Liver (tissue), 9 donors: ENCODE results near the gene TMTC2. TPM values are rescaled to one million over a fixed set of nuclear protein-coding genes. Genes with fewer than 3 reads are reported as not detected.

Experiments
- DNase-seq: peaks from one replicate; pipeline ENCODE4 v3.0.0-alpha.2; 2017; ENCODE audit warnings: low spot score
- H3K27ac ChIP-seq, 2 donors: one replicate each; pipeline ENCODE4 v1.7.0; 2013; ENCODE audit warnings: inconsistent platforms in 2 of 2, low read length in 2 of 2, control low read depth in 1 of 2, low read depth in 1 of 2, mild to moderate bottlenecking in 1 of 2
- H3K27me3 ChIP-seq, 4 donors: one replicate each; pipeline versions ENCODE4 v1.6.1 to v1.7.0; 2013; ENCODE audit warnings: low read length in 3 of 4, inconsistent platforms in 1 of 4, mild to moderate bottlenecking in 1 of 4, moderate library complexity in 1 of 4; ENCODE audit not compliant: control insufficient read depth in 4 of 4, insufficient read depth in 4 of 4
- H3K36me3 ChIP-seq, 4 donors: one replicate each; pipeline versions ENCODE4 v1.6.1 to v1.7.0; 2013; ENCODE audit warnings: low read length in 3 of 4, mild to moderate bottlenecking in 3 of 4, low read depth in 1 of 4, moderate library complexity in 1 of 4; ENCODE audit not compliant: control insufficient read depth in 4 of 4, insufficient read depth in 3 of 4
- H3K4me1 ChIP-seq, 4 donors: one replicate each; pipeline versions ENCODE4 v1.6.1 to v1.7.0; 2013; ENCODE audit warnings: low read length in 3 of 4, mild to moderate bottlenecking in 3 of 4, moderate library complexity in 1 of 4; ENCODE audit not compliant: control insufficient read depth in 4 of 4, insufficient read depth in 4 of 4
- H3K4me3 ChIP-seq, 3 donors: one replicate each; pipeline versions ENCODE4 v1.6.1 to v1.7.0; 2013; ENCODE audit warnings: low read length in 3 of 3, control low read depth in 1 of 3, low read depth in 1 of 3, mild to moderate bottlenecking in 1 of 3
- H3K9ac ChIP-seq, 2 donors: one replicate each; pipeline ENCODE4 v1.7.0; 2013; ENCODE audit warnings: low read length in 2 of 2, mild to moderate bottlenecking in 2 of 2, moderate library complexity in 2 of 2, control low read depth in 1 of 2, low read depth in 1 of 2
- H3K9me3 ChIP-seq, 4 donors: one replicate each; pipeline versions ENCODE4 v1.6.1 to v1.7.0; 2013; ENCODE audit warnings: low read length in 3 of 4; ENCODE audit not compliant: control insufficient read depth in 4 of 4
- EGR1 ChIP-seq, 2 donors: IDR thresholded peaks; 2 replicates each; pipeline ENCODE4 v1.6.1; 2016 to 2018; ENCODE audit warnings: antibody characterized with exemption in 2 of 2, low read depth in 2 of 2
- GABPA ChIP-seq, 2 donors: IDR thresholded peaks in 1 of 2; conservative IDR thresholded peaks in 1 of 2; 2 replicates each; pipeline ENCODE4 v1.6.1; 2016; ENCODE audit warnings: antibody characterized with exemption in 2 of 2, mild to moderate bottlenecking in 1 of 2, moderate library complexity in 1 of 2
- HNF4A ChIP-seq, 2 donors: conservative IDR thresholded peaks; 2 replicates each; pipeline ENCODE4 v1.6.1; 2016; ENCODE audit warnings: antibody characterized with exemption in 2 of 2, mild to moderate bottlenecking in 2 of 2
- HNF4G ChIP-seq: IDR thresholded peaks from 2 replicates; pipeline ENCODE4 v1.6.1; 2016; ENCODE audit warnings: antibody characterized with exemption
- NR2F2 ChIP-seq: IDR thresholded peaks from 2 replicates; pipeline ENCODE4 v1.6.1; 2016; ENCODE audit warnings: antibody characterized with exemption
- RAD21 ChIP-seq, 2 donors: IDR thresholded peaks; 2 replicates each; pipeline ENCODE4 v1.6.1; 2016; ENCODE audit warnings: antibody characterized with exemption in 2 of 2, mild to moderate bottlenecking in 2 of 2
- RXRA ChIP-seq, 2 donors: IDR thresholded peaks; 2 replicates each; pipeline ENCODE4 v1.6.1; 2017 to 2018; ENCODE audit warnings: antibody characterized with exemption in 2 of 2, mild to moderate bottlenecking in 1 of 2
- SP1 ChIP-seq: IDR thresholded peaks from 2 replicates; pipeline ENCODE4 v1.6.1; 2018; ENCODE audit warnings: antibody characterized with exemption, mild to moderate bottlenecking
- YY1 ChIP-seq: IDR thresholded peaks from 2 replicates; pipeline ENCODE4 v1.6.1; 2016; ENCODE audit warnings: antibody characterized with exemption, mild to moderate bottlenecking
- WGBS: extraction: QIAGEN DNeasy Blood & Tissue Kit; methylation state at CpG from one replicate; pipeline ENCODE4 v1.1.7; 2013; 5-methylcytosine and 5-hydroxymethylcytosine counted together
- polyA plus RNA-seq, 2 donors: library from polyadenylated mRNA; stranded (reverse) in 1 of 2; unstranded in 1 of 2; fragments of 200-250 nt in 1 of 2; fragments of >200 nt in 1 of 2; fragmentation: Nextera tagmentation in 1 of 2; extraction: Ambion mirVana in 1 of 2; gene quantifications; one replicate each; pipeline versions ENCODE4 v1.2.1 to v1.2.3, GENCODE V29; 2013 to 2015
- total RNA-seq, 2 donors: library from RNA; depleted of rRNA; stranded (reverse); fragments of >200 nt; gene quantifications; one replicate each; pipeline ENCODE4 v1.2.3, GENCODE V29; 2014
- TF ChIP-seq, protein P1 (sequence below): IDR thresholded peaks from 2 replicates; pipeline ENCODE4 v1.6.1; 2016; ENCODE audit warnings: antibody characterized with exemption
- TF ChIP-seq, protein P2 (sequence below): IDR thresholded peaks from 2 replicates; pipeline ENCODE4 v1.6.1; 2016; ENCODE audit warnings: antibody characterized with exemption, mild to moderate bottlenecking
- TF ChIP-seq, protein P3 (sequence below): fragments of 150-350 bp; IDR thresholded peaks from 2 replicates; pipeline ENCODE4 v1.5.1; 2017; ENCODE audit warnings: improper control_type of control experiment, low read depth, low read length; ENCODE audit not compliant: missing input control
- TF ChIP-seq, protein P4 (sequence below): IDR thresholded peaks from 2 replicates; pipeline ENCODE4 v1.6.1; 2016; ENCODE audit warnings: antibody characterized with exemption
- TF ChIP-seq, protein P5 (sequence below): IDR thresholded peaks from 2 replicates; pipeline ENCODE4 v1.6.1; 2016; ENCODE audit warnings: antibody characterized with exemption
- donor health status: healthy.
- donor health status: healthy.
- donor health status: healthy.
- donor health status: healthy.
- donor health status: healthy.

Gene TMTC2
- total and polyA plus RNA-seq, 4 donors = 0.36 to 3.0 (median 0.61) TPM

DNA sequence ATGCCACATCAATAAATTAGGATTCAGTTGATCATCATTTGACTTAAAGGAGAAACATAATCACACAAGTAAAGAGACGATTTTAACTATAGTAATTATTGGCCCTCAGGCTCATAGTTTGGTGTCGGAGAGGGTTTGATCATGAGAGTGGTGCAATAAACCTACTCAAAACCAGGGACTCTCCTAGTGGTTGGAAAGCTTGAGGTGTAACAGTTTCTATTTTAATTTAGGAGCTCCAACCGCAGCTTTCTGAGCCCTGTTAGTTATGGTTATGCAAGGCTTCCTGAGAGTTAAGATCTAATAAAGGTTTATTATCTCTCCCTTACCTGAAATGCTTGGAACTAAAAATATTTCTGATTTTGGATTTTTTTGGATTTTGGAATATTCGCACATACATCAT is 36.4 kb downstream of the TMTC2 start:
- Histone ChIP-seq H3K27me3 (no peaks in the 10 kb centered on the region), H3K9me3 (no peaks in the 10 kb centered on the region), H3K9ac (no peak overlapping the region), H3K36me3 (no peaks in the 10 kb centered on the region), H3K4me1 (no peaks in the 10 kb centered on the region), H3K27ac (no peak overlapping the region), H3K4me3 (no peak overlapping the region)
- no peak for DNase-seq
- WGBS = 94% methylated on average over 4 of the region's 4 CpGs
- no peak for TF ChIP-seq RAD21 (IDR thresholded peaks at IDR 0.05)
- TF ChIP-seq, protein P1, sequence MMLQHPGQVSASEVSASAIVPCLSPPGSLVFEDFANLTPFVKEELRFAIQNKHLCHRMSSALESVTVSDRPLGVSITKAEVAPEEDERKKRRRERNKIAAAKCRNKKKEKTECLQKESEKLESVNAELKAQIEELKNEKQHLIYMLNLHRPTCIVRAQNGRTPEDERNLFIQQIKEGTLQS = no peak
- TF ChIP-seq RXRA (IDR thresholded peaks at IDR 0.05) = no peak
- TF ChIP-seq EGR1 (IDR thresholded peaks at IDR 0.05; ENCODE audit: low read depth in 2 of 2) = no peak
- TF ChIP-seq HNF4A (conservative IDR thresholded peaks at IDR 0.05) = no peak
- no peak for TF ChIP-seq SP1
- TF ChIP-seq, protein P2, sequence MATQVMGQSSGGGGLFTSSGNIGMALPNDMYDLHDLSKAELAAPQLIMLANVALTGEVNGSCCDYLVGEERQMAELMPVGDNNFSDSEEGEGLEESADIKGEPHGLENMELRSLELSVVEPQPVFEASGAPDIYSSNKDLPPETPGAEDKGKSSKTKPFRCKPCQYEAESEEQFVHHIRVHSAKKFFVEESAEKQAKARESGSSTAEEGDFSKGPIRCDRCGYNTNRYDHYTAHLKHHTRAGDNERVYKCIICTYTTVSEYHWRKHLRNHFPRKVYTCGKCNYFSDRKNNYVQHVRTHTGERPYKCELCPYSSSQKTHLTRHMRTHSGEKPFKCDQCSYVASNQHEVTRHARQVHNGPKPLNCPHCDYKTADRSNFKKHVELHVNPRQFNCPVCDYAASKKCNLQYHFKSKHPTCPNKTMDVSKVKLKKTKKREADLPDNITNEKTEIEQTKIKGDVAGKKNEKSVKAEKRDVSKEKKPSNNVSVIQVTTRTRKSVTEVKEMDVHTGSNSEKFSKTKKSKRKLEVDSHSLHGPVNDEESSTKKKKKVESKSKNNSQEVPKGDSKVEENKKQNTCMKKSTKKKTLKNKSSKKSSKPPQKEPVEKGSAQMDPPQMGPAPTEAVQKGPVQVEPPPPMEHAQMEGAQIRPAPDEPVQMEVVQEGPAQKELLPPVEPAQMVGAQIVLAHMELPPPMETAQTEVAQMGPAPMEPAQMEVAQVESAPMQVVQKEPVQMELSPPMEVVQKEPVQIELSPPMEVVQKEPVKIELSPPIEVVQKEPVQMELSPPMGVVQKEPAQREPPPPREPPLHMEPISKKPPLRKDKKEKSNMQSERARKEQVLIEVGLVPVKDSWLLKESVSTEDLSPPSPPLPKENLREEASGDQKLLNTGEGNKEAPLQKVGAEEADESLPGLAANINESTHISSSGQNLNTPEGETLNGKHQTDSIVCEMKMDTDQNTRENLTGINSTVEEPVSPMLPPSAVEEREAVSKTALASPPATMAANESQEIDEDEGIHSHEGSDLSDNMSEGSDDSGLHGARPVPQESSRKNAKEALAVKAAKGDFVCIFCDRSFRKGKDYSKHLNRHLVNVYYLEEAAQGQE = no peak
- TF ChIP-seq, protein P3, sequence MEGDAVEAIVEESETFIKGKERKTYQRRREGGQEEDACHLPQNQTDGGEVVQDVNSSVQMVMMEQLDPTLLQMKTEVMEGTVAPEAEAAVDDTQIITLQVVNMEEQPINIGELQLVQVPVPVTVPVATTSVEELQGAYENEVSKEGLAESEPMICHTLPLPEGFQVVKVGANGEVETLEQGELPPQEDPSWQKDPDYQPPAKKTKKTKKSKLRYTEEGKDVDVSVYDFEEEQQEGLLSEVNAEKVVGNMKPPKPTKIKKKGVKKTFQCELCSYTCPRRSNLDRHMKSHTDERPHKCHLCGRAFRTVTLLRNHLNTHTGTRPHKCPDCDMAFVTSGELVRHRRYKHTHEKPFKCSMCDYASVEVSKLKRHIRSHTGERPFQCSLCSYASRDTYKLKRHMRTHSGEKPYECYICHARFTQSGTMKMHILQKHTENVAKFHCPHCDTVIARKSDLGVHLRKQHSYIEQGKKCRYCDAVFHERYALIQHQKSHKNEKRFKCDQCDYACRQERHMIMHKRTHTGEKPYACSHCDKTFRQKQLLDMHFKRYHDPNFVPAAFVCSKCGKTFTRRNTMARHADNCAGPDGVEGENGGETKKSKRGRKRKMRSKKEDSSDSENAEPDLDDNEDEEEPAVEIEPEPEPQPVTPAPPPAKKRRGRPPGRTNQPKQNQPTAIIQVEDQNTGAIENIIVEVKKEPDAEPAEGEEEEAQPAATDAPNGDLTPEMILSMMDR = no peak
- TF ChIP-seq YY1 = no peak
- TF ChIP-seq HNF4G = no peak
- TF ChIP-seq, protein P4, sequence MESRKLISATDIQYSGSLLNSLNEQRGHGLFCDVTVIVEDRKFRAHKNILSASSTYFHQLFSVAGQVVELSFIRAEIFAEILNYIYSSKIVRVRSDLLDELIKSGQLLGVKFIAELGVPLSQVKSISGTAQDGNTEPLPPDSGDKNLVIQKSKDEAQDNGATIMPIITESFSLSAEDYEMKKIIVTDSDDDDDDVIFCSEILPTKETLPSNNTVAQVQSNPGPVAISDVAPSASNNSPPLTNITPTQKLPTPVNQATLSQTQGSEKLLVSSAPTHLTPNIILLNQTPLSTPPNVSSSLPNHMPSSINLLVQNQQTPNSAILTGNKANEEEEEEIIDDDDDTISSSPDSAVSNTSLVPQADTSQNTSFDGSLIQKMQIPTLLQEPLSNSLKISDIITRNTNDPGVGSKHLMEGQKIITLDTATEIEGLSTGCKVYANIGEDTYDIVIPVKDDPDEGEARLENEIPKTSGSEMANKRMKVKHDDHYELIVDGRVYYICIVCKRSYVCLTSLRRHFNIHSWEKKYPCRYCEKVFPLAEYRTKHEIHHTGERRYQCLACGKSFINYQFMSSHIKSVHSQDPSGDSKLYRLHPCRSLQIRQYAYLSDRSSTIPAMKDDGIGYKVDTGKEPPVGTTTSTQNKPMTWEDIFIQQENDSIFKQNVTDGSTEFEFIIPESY = no peak
- no peak for TF ChIP-seq NR2F2
- TF ChIP-seq, protein P5, sequence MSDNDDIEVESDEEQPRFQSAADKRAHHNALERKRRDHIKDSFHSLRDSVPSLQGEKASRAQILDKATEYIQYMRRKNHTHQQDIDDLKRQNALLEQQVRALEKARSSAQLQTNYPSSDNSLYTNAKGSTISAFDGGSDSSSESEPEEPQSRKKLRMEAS = no peak
- TF ChIP-seq GABPA (IDR thresholded peaks at IDR 0.05 in 1 of 2, conservative IDR thresholded peaks at IDR 0.05 in 1 of 2) = no peak

DNA sequence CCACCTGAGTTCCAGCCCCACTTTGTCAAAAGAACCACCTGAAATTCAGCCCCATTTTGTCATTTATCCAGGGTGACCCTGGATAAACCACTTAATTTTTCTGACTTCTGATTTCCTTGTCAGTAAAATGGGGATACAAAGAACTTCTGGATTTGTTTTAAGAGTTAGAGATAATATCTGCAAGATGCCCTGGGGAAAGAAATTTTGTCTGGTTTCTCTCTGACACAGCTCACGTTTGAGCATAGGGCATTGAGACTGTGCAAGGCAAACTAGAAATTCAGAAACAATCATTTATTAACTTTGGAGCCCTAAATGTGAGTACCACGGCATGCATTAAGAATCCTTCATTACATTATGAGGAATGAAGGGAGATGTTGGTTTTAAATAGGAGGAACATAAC is 37.2 kb downstream of the TMTC2 start:
- TF ChIP-seq, protein P3 = no peak
- TF ChIP-seq, protein P1 = no peak
- TF ChIP-seq GABPA (IDR thresholded peaks at IDR 0.05 in 1 of 2, conservative IDR thresholded peaks at IDR 0.05 in 1 of 2) = no peak
- no peak for TF ChIP-seq HNF4A (conservative IDR thresholded peaks at IDR 0.05)
- no peak for TF ChIP-seq RXRA (IDR thresholded peaks at IDR 0.05)
- TF ChIP-seq HNF4G = no peak
- TF ChIP-seq, protein P5 = no peak
- no peaks in the 10 kb centered on the region for H3K36me3 ChIP-seq
- H3K4me1 ChIP-seq = no peaks in the 10 kb centered on the region
- H3K4me3 ChIP-seq = no peak overlapping the region
- H3K9ac ChIP-seq = no peak overlapping the region
- H3K9me3 ChIP-seq = no peaks in the 10 kb centered on the region
- H3K27me3 ChIP-seq = no peaks in the 10 kb centered on the region
- 78% methylated on average over 2 of the region's 2 CpGs for WGBS
- DNase-seq = no peak
- no peak overlapping the region for H3K27ac ChIP-seq
